ENCODE data around the gene NCEH1.
"Not testable (repeated sequence)": the region's sequence is repeated elsewhere in the genome, so short reads cannot be mapped to it uniquely, and the experiment has no call there.

NCEH1 gene

GRCh38 chr3:172596394-172596706, 114.5 kb downstream of the NCEH1 start:
- Histone ChIP-seq H3K4ac (ENCODE audit: low read depth, low read length) (no peak overlapping the region), H3K4me1 (ENCODE audit: control insufficient read depth, low read depth, low read length) (peaks cover 2% of the 10 kb centered on the region), H4K5ac (ENCODE audit: low read length) (no peak overlapping the region), H3K9ac (ENCODE audit: low read length) (no peak overlapping the region), H3K23ac (ENCODE audit: low read length) (no peak overlapping the region), H3K4me2 (ENCODE audit: low read length) (no peak overlapping the region), H3K18ac (ENCODE audit: low read length) (no peak overlapping the region), H3K36me3 (ENCODE audit: control insufficient read depth, insufficient read depth, low read length) (no peaks in the 10 kb centered on the region), H4K8ac (ENCODE audit: low read depth, low read length) (no peak overlapping the region), H3K27me3 (ENCODE audit: insufficient read depth, low read length, poor library complexity) (no peaks in the 10 kb centered on the region), H3K79me1 (ENCODE audit: low read length) (no peaks in the 10 kb centered on the region), H3K4me3 (ENCODE audit: low read length) (no peak overlapping the region), H3K56ac (ENCODE audit: low read length) (no peak overlapping the region), H2BK120ac (ENCODE audit: low read depth, low read length) (no peak overlapping the region), H3K27ac (ENCODE audit: low read depth, low read length) (no peak overlapping the region), H2BK5ac (ENCODE audit: low read length) (no peak overlapping the region), H3K79me2 (ENCODE audit: control insufficient read depth, insufficient read depth, low read length) (no peaks in the 10 kb centered on the region), H2AK5ac (ENCODE audit: low read length) (no peak overlapping the region), H2BK15ac (replicated peaks; ENCODE audit: low read depth) (no peak overlapping the region)
- DNase-seq = no peak
- no CpG with 5 or more reads among the region's 2 CpGs for WGBS (ENCODE audit: extremely low coverage, insufficient coverage, low lambda C conversion rate)

GRCh38 chr3:172595664-172596393, 115.0 kb downstream of the NCEH1 start:
- H3K4me1 ChIP-seq (ENCODE audit: control insufficient read depth, low read depth, low read length) = peaks cover 3% of the 10 kb centered on the region
- no peak overlapping the region for H2BK120ac ChIP-seq (ENCODE audit: low read depth, low read length)
- H3K79me2 ChIP-seq (ENCODE audit: control insufficient read depth, insufficient read depth, low read length) = no peaks in the 10 kb centered on the region
- H3K18ac ChIP-seq (ENCODE audit: low read length) = no peak overlapping the region
- no peak overlapping the region for H2BK15ac ChIP-seq (replicated peaks; ENCODE audit: low read depth)
- H4K8ac ChIP-seq (ENCODE audit: low read depth, low read length) = no peak overlapping the region
- no peak overlapping the region for H3K23ac ChIP-seq (ENCODE audit: low read length)
- no peaks in the 10 kb centered on the region for H3K36me3 ChIP-seq (ENCODE audit: control insufficient read depth, insufficient read depth, low read length)
- H3K56ac ChIP-seq (ENCODE audit: low read length) = no peak overlapping the region
- no CpG with 5 or more reads among the region's 7 CpGs for WGBS (ENCODE audit: extremely low coverage, insufficient coverage, low lambda C conversion rate)
- H3K4me3 ChIP-seq (ENCODE audit: low read length) = no peak overlapping the region
- H3K27me3 ChIP-seq (ENCODE audit: insufficient read depth, low read length, poor library complexity) = no peaks in the 10 kb centered on the region
- H2BK5ac ChIP-seq (ENCODE audit: low read length) = no peak overlapping the region
- no peak overlapping the region for H3K4me2 ChIP-seq (ENCODE audit: low read length)
- no peak overlapping the region for H3K27ac ChIP-seq (ENCODE audit: low read depth, low read length)
- no peak overlapping the region for H3K9ac ChIP-seq (ENCODE audit: low read length)
- peak; percentile 52 for DNase-seq
- H3K79me1 ChIP-seq (ENCODE audit: low read length) = no peaks in the 10 kb centered on the region
- no peak overlapping the region for H4K5ac ChIP-seq (ENCODE audit: low read length)
- no peak overlapping the region for H3K4ac ChIP-seq (ENCODE audit: low read depth, low read length)
- no peak overlapping the region for H2AK5ac ChIP-seq (ENCODE audit: low read length)

- H2BK120ac ChIP-seq (ENCODE audit: low read depth, low read length); H4K8ac ChIP-seq (ENCODE audit: low read depth, low read length); H3K18ac ChIP-seq (ENCODE audit: low read length); H3K27ac ChIP-seq (ENCODE audit: low read depth, low read length); H2BK5ac ChIP-seq (ENCODE audit: low read length); H3K27me3 ChIP-seq (ENCODE audit: insufficient read depth, low read length, poor library complexity); H4K5ac ChIP-seq (ENCODE audit: low read length); H3K9ac ChIP-seq (ENCODE audit: low read length); H3K23ac ChIP-seq (ENCODE audit: low read length); H3K79me1 ChIP-seq (ENCODE audit: low read length); DNase-seq; H3K36me3 ChIP-seq (ENCODE audit: control insufficient read depth, insufficient read depth, low read length); H3K4ac ChIP-seq (ENCODE audit: low read depth, low read length); H3K4me3 ChIP-seq (ENCODE audit: low read length); H3K79me2 ChIP-seq (ENCODE audit: control insufficient read depth, insufficient read depth, low read length); H2BK15ac ChIP-seq (replicated peaks; ENCODE audit: low read depth); H2AK5ac ChIP-seq (ENCODE audit: low read length); H3K4me2 ChIP-seq (ENCODE audit: low read length); H3K56ac ChIP-seq (ENCODE audit: low read length); H3K4me1 ChIP-seq (ENCODE audit: control insufficient read depth, low read depth, low read length): not testable (repeated sequence)
- WGBS (ENCODE audit: extremely low coverage, insufficient coverage, low lambda C conversion rate) = no CpG with 5 or more reads among the region's 11 CpGs
Observed at GRCh38 chr3:172594900-172595663, 115.8 kb downstream of the NCEH1 start.

GRCh38 chr3:172592898-172593669, 117.8 kb downstream of the NCEH1 start:
- Histone ChIP-seq H3K79me2 (ENCODE audit: control insufficient read depth, insufficient read depth, low read length) (no peaks in the 10 kb centered on the region), H2BK5ac (ENCODE audit: low read length) (no peak overlapping the region), H3K27ac (ENCODE audit: low read depth, low read length) (no peak overlapping the region), H3K9ac (ENCODE audit: low read length) (no peak overlapping the region), H4K5ac (ENCODE audit: low read length) (no peak overlapping the region), H2BK120ac (ENCODE audit: low read depth, low read length) (no peak overlapping the region), H3K4me2 (ENCODE audit: low read length) (no peak overlapping the region), H4K8ac (ENCODE audit: low read depth, low read length) (no peak overlapping the region), H3K18ac (ENCODE audit: low read length) (no peak overlapping the region), H3K4me3 (ENCODE audit: low read length) (no peak overlapping the region), H3K23ac (ENCODE audit: low read length) (no peak overlapping the region), H3K4me1 (ENCODE audit: control insufficient read depth, low read depth, low read length) (peaks cover 3% of the 10 kb centered on the region), H3K36me3 (ENCODE audit: control insufficient read depth, insufficient read depth, low read length) (no peaks in the 10 kb centered on the region), H3K4ac (ENCODE audit: low read depth, low read length) (no peak overlapping the region), H3K56ac (ENCODE audit: low read length) (no peak overlapping the region), H3K27me3 (ENCODE audit: insufficient read depth, low read length, poor library complexity) (no peaks in the 10 kb centered on the region), H2AK5ac (ENCODE audit: low read length) (no peak overlapping the region), H2BK15ac (replicated peaks; ENCODE audit: low read depth) (no peak overlapping the region), H3K79me1 (ENCODE audit: low read length) (no peaks in the 10 kb centered on the region)
- peak; percentile 2 for DNase-seq
- no CpG with 5 or more reads among the region's 11 CpGs for WGBS (ENCODE audit: extremely low coverage, insufficient coverage, low lambda C conversion rate)

GRCh38 chr3:172591876-172592771, 118.7 kb downstream of the NCEH1 start:
- Histone ChIP-seq H2BK120ac (ENCODE audit: low read depth, low read length) (no peak overlapping the region), H3K23ac (ENCODE audit: low read length) (no peak overlapping the region), H4K5ac (ENCODE audit: low read length) (no peak overlapping the region), H3K79me1 (ENCODE audit: low read length) (no peaks in the 10 kb centered on the region), H3K4me2 (ENCODE audit: low read length) (no peak overlapping the region), H4K8ac (ENCODE audit: low read depth, low read length) (no peak overlapping the region), H3K4me1 (ENCODE audit: control insufficient read depth, low read depth, low read length) (peaks cover 3% of the 10 kb centered on the region), H2BK15ac (replicated peaks; ENCODE audit: low read depth) (no peak overlapping the region), H2BK5ac (ENCODE audit: low read length) (peak overlapping the region; percentile 28), H3K79me2 (ENCODE audit: control insufficient read depth, insufficient read depth, low read length) (no peaks in the 10 kb centered on the region), H3K4me3 (ENCODE audit: low read length) (no peak overlapping the region), H3K27ac (ENCODE audit: low read depth, low read length) (no peak overlapping the region), H3K36me3 (ENCODE audit: control insufficient read depth, insufficient read depth, low read length) (no peaks in the 10 kb centered on the region), H3K56ac (ENCODE audit: low read length) (peak overlapping the region; percentile 40), H2AK5ac (ENCODE audit: low read length) (no peak overlapping the region), H3K18ac (ENCODE audit: low read length) (no peak overlapping the region), H3K27me3 (ENCODE audit: insufficient read depth, low read length, poor library complexity) (no peaks in the 10 kb centered on the region), H3K9ac (ENCODE audit: low read length) (no peak overlapping the region), H3K4ac (ENCODE audit: low read depth, low read length) (no peak overlapping the region)
- no CpG with 5 or more reads among the region's 11 CpGs for WGBS (ENCODE audit: extremely low coverage, insufficient coverage, low lambda C conversion rate)
- DNase-seq = no peak

Measured in mesendoderm (in vitro differentiated cells).